NCI-H446 (cell line): ENCODE data around the gene FEM1C.
"Not testable (repeated sequence)": the region's sequence is repeated elsewhere in the genome, so short reads cannot be mapped to it uniquely, and the experiment has no call there.

Source experiments
- DNase-seq, 2 experiments: peaks; one replicate each; lab custom pipeline; 2025; lab: John Stamatoyannopoulos, UW

Gene FEM1C

GRCh38 chr5:115520191-115520590 lies 24.4 kb downstream of the FEM1C start:
- DNase-seq: no peak

- DNase-seq: no peak
These were observed 28.2 kb downstream of the FEM1C start for GRCh38 chr5:115516372-115516771.

GRCh38 chr5:115514220-115514619 lies 30.4 kb downstream of the FEM1C start:
- DNase-seq: no peak

- no peak for DNase-seq
These were observed 32.9 kb downstream of the FEM1C start for GRCh38 chr5:115511632-115512031.

- no peak for DNase-seq
These were observed 34.4 kb downstream of the FEM1C start for GRCh38 chr5:115510145-115510645.

GRCh38 chr5:115509547-115509946 lies 35.0 kb downstream of the FEM1C start:
- DNase-seq: no peak

- no peak for DNase-seq
These were observed 36.9 kb downstream of the FEM1C start for GRCh38 chr5:115507681-115508080.

GRCh38 chr5:115503420-115503819 lies 41.2 kb downstream of the FEM1C start:
- DNase-seq: no peak

GRCh38 chr5:115501464-115502210 lies 42.9 kb downstream of the FEM1C start:
- DNase-seq: no peak

GRCh38 chr5:115500225-115500624 lies 44.4 kb downstream of the FEM1C start:
- no peak for DNase-seq

- DNase-seq: peak; percentile 18 to 75
These were observed 47.5 kb downstream of the FEM1C start for GRCh38 chr5:115496936-115497576.

GRCh38 chr5:115494570-115495289 lies 49.8 kb downstream of the FEM1C start:
- DNase-seq: peak in 1 of 2 experiments; percentile 63

- no peak for DNase-seq
These were observed 54.0 kb downstream of the FEM1C start for GRCh38 chr5:115490596-115490995.

- no peak for DNase-seq
These were observed 54.8 kb downstream of the FEM1C start for GRCh38 chr5:115489733-115490132.

GRCh38 chr5:115487756-115488155 lies 56.8 kb downstream of the FEM1C start:
- DNase-seq: no peak

GRCh38 chr5:115487168-115487567 lies 57.4 kb downstream of the FEM1C start:
- no peak for DNase-seq

- no peak for DNase-seq
These were observed 57.8 kb downstream of the FEM1C start for GRCh38 chr5:115486728-115487127.

- no peak for DNase-seq
These were observed 60.2 kb downstream of the FEM1C start for GRCh38 chr5:115484368-115484767.

- no peak for DNase-seq
These were observed 63.7 kb downstream of the FEM1C start for GRCh38 chr5:115480900-115481299.

GRCh38 chr5:115480271-115480670 lies 64.3 kb downstream of the FEM1C start:
- no peak for DNase-seq

- DNase-seq: not testable (repeated sequence)
These were observed 65.3 kb downstream of the FEM1C start for GRCh38 chr5:115479166-115479873.

GRCh38 chr5:115478281-115478680 lies 66.3 kb downstream of the FEM1C start:
- DNase-seq: no peak
